GM18505 (cell line): Measurements from ENCODE around the gene FANCB.
A peak's percentile ranks its signal among the peaks of the same experiment; 100 is the strongest.

Source experiments
- ATAC-seq: cut with Tn5 transposase; IDR thresholded peaks from one replicate; pipeline ENCODE4 v1.9.1; 2021; ENCODE audit not compliant: unreplicated experiment
- POLR2A ChIP-seq: IDR thresholded peaks from 4 replicates; pipeline ENCODE4 v1.6.1; 2011; ENCODE audit warnings: borderline replicate concordance; ENCODE audit not compliant: insufficient read depth, insufficient read length; ENCODE audit errors: extremely low read depth

FANCB gene

DNA sequence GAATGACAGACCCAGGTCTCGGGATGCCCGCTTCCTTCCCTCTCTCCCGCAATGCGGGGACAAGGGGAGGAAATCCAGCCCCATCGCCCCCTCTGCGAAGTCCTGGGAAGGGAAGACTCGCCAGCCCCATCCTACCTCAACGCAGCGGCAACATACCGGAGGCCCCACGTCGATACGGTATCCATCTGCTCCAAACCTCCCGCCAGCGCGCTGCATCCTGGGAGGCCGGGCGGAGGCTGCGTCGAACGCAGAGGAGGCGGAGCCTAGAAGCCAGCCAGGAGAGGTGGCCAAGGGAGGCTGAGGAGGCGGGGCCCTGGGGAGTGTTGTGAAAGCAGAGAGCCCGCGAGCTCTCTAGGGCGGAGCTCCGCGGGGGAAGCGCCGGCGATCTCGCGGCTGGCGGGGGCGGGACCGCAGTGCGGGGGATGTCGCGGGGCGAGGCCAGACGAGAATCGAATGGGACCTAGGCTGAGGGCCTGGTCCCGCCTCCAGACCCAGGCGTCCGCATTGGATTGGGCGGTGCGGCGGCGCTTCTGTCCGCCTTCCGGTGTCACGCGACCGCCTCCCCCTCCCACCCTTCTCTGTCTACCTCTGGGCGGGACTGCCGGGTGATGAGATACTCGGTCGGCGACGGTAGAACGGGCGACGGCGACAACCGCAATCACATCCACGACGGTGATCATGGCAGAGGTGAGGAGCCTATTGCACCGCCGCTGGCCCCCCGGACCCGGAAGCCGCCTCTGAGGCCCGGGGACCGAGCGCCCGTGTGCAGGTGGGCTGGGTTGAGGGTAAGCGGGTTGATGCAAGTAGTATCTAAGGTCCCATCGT, at the start of gene FANCB, which contains the start of gene MOSPD2:
Gene FANCB (minus strand): TSS at position 219 of the 825 bp plus-strand sequence. CDS start 7,559 bp downstream, outside the sequence.
Gene MOSPD2 (plus strand): TSS at position 571 of the 825 bp plus-strand sequence. CDS start 108 bp downstream, at position 679.
- TF ChIP-seq POLR2A = peak; percentile 59
- peak; percentile 95 for ATAC-seq

DNA sequence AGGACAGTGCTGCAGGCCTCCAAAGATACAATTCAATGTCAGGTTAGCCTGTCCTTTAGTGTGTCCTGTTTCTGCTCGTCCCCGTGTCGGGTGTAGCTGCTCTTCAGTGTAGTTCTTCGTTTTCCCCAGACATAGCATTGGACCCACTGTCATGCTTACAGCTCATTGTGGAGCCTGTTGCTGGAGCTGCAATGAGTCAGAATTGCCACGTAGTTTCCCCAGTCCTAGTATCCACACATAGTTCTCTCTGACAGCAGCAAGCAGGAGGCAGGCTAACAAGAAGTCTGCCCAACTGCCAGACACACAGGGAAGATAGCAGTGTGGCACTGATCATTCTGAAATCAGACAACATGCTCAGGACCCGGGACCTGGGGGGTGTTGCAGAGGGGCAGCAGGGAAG, 49.6 kb upstream of the FANCB start:
- no peak for ATAC-seq
- no peak for TF ChIP-seq POLR2A

DNA sequence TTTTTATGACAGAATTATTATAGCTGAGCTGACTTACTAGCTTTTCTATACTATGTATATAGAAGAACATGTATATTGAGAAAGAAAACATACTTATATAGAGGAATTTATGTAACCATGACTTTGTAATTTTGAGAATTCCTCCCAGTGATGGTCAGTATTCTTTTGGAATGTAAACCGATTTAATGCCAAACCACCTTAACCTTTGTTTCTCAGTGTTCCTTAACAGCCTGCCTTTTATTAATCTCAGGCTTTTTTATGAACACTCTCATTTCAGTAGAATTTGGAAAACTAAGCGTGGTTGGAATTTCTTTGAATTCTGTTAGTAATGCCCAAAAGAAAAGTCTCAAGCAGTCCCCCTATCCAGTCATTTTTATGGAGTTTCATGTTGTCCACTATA, 47.3 kb upstream of the FANCB start:
- TF ChIP-seq POLR2A = no peak
- no peak for ATAC-seq

DNA sequence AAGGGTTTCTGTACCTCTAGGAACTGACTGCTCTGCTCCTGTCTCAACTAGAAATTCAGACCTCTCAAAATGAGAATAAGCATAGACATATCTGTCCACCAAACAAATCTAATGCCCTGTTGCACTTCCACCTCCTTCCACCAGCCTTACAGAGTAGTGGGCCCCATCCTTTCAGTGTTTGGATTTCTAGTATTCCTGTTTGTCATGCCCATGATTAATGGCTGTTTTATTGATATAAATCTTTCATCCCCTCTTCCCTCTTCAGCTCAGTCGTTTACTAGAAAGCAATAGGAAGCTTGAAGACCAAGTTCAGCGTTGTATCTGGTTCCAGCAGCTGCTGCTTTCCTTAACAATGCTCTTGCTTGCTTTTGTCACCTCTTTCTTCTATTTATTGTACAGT, 46.5 kb upstream of the FANCB start:
- no peak for TF ChIP-seq POLR2A
- ATAC-seq = no peak

DNA sequence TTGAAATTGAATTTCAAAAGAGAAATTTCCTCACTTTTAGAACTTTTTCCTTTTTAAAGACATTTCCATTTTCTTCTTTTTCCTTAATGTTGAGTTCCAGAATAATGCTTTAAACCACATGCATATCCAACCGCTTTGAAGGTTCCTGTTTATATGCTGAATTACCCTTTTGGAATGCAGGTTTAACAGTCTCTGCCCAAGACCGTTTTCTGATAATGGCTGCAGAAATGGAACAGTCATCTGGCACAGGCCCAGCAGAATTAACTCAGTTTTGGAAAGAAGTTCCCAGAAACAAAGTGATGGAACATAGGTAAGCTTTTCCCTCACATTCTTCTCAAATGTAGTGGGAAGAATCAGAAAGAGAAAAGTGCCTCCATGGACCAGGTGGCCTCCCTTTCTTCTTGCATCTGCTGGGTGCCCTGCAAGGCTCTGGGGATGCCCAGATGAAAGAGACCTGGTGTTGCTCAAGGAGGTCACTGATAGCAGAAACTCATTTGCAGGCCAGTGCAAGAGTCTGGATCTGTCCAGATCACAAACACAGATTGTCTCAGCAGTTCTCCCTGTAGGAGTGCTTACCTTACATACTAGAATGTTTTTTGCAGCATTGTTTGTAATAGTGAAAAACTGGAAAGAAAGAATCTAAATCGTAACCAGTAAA, 43.3 kb upstream of the FANCB start:
- ATAC-seq = no peak
- TF ChIP-seq POLR2A = no peak

DNA sequence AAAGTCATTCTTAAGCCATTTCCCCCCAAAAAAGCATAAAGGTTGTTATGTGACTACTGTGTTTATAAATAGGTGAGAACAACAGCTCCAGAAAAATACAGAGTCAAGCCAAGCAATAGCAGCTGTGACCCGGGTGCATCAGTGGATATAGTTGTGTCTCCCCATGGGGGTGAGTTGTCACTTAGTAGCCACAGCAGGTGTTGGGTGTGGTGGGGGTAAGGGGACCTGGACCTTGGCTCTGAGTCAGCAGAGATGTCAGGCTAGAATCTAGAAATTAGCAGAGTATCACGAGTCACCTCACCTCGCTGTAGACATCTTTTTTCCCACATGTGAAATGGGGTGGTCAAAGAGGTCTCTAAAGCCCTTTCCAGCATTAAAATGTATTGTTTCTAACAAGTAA, 42.7 kb upstream of the FANCB start:
- no peak for ATAC-seq
- no peak for TF ChIP-seq POLR2A

DNA sequence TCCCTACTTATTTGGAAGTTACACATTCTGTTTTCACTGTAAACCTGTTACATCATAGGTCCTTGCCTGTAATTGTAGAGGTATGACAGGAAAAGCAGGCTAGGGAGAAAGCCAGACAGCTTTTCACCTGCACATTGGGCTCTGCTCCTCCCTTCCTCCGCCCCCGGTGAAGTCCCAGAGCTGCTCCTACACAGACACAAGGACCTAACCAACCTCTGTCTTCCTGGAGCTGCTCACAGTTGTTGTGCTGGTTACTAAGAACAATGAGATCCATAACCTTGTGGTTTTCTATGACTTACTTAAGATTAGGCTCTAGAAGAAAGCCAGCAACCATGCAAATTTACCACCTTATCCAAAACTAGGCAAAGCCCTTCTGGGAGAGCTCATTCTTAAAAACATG, 40.4 kb upstream of the FANCB start:
- no peak for TF ChIP-seq POLR2A
- ATAC-seq = no peak

DNA sequence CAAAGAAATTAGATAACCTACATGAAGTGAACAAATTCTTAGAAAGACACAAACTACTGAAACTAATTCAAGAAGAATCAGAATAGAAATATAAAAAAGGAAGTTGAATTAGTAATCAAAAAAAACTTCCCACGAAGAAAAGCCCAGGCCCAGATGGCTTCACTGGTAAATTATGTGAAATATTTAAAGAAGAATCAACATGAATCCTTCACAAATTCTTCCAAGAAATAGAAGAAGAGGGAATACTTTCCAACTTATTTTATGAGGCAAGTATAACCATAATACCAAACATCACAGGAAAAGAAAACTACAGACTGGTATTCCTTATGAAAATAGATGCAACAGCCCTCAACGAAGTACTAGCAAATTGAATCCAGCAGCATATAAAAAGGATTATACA, 31.0 kb upstream of the FANCB start:
- no peak for TF ChIP-seq POLR2A
- no peak for ATAC-seq

DNA sequence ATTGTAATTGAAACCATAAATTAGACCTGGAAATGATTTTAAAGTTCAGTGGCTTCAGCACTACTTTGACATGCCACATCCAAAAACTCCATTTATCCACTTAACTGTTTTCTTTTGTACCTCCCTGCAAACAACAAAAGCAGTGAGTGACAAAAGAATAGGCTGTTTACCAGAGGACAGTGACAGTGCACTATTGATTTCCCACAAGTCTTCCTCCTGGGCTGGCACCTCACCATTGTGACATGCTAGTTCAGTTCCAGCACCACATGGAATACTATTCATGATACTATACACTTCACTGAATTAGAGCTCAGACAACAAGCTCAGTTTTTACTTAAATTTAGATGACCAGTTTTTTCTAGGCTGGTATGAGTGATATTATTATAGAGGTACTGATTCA, 29.7 kb upstream of the FANCB start:
- no peak for ATAC-seq
- no peak for TF ChIP-seq POLR2A

DNA sequence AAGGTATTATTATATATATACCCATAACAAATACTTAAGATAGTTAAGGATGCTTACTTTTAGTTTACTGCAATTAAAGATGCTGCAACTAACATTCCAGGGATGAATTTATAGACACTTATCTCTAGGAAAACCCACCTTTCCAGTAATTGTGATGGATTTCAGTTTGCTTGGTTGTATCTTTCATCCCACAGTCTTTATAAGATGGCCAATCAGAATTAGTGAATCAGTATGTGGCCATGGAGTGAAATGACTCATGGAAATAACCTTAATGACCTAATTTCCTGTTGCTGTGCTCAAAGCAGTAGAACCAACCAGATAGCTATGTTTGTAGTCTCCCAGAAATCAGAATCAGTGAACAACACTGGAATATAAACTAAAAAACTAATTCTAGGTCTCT, 26.7 kb upstream of the FANCB start:
- TF ChIP-seq POLR2A = no peak
- ATAC-seq = peak; percentile 72

DNA sequence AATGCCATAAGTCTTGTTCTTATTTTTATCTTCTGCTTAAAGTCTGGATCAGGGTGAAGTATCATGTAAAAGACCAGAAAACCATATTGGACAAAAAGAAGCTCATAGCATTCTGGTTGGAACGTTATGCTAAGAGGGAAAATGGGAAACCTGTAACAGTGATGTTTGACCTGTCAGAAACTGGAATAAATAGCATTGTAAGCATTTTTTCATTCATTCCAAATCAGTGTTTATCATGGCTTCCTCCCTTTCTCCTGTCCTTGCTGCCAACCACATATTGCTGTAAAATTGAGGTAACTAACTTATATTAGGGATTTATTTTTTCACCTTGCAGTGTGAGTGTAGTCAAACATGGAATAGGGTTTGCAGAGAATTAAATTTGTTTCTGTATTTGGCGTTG, 24.2 kb upstream of the FANCB start:
- ATAC-seq = no peak
- TF ChIP-seq POLR2A = no peak

DNA sequence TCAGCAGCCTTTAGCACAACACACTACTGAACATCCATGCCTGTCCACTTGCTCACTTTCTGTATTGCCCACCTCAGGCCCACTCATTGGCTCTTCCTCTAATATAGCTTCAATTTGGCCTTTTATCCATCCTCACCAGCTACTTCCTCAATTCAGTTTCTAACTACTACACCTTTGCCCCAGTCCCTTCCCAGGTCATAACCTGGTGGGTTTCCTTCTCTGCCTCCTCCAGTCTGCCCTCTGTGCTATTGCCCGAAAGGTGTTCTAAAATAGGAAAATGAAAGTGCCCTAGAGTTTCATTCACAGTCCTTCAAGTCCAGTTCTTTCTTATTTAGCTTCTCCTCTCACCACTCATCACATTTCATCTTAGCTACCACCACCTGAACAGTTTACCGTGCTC, 23.4 kb upstream of the FANCB start:
- no peak for ATAC-seq

DNA sequence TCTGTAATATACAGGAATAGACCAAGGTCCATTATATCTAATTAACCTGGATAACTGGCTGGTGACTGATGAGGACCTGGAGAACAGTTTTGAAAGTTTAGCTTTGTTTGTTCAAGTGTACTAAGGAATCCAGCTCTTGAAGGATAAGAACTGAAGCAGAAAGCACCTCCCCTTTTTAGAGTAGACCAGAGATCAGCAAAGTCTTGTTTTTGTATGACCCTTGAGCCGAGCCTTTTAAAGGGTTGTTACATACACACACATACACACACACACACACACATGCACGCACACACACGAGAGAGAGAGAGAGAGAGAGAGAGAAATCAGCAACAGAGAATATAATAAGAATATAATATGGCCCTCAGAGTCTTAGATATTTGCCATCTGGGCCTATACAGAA, 13.4 kb upstream of the FANCB start:
- no peak for ATAC-seq
- no peak for TF ChIP-seq POLR2A

More for the DNA sequence above, 23.4 kb upstream of the FANCB start:
- TF ChIP-seq POLR2A = no peak

DNA sequence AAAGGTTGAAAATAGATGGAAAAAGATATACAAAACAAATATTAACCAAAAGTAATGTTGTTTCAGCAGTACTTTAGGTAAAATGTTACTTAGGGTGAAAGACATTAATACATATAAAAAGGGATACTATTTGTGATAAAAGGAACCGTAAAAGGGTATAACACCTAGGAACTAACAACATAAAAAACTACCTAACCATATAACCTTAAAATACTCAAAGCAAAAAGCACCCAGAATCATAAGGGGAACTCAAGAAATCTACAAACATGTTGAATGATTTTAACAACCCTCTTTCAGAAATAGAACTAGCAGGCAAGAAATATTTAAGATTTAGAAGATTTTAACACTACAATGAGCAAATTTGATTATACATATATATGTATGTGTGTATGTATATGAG, 11.8 kb upstream of the FANCB start:
- TF ChIP-seq POLR2A = no peak
- no peak for ATAC-seq
